Lower leg skin (tissue), 3 donors: Measurements from ENCODE around the gene SSH2.

Experiments
- POLR2A ChIP-seq, 2 donors: fragments of 450-650 bp; IDR thresholded peaks; one replicate each; pipeline ENCODE4 v1.6.1; 2016 to 2017; ENCODE audit warnings: antibody characterized with exemption in 2 of 2, mild to moderate bottlenecking in 1 of 2, moderate library complexity in 1 of 2
- TF ChIP-seq, protein P1 (sequence below), 3 donors: fragments of 450-650 bp; IDR thresholded peaks; one replicate each; pipeline ENCODE4 v1.5.1; 2016; ENCODE audit warnings: antibody characterized with exemption in 3 of 3, mild to moderate bottlenecking in 3 of 3, moderate library complexity in 2 of 3

DNA sequence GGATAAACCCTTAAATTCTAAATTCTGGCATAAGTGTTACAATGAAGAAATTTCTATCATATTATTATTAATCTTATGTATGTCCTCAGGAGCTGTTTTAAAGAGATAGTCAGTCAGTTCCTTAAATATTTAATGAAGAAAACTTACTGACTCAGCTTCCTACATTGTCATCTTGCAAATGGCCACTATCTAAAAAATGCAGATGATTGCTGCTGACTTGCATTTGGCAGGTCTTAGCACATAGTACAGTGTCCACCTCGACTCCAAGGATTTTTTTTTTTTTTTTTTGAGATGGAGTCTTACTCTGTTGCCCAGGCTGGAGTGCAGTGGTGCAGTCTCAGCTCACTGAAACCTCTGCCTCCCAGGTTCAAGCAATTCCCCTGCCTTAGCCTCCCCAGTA lies 252.2 kb downstream of the SSH2 start:
- TF ChIP-seq, protein P1, sequence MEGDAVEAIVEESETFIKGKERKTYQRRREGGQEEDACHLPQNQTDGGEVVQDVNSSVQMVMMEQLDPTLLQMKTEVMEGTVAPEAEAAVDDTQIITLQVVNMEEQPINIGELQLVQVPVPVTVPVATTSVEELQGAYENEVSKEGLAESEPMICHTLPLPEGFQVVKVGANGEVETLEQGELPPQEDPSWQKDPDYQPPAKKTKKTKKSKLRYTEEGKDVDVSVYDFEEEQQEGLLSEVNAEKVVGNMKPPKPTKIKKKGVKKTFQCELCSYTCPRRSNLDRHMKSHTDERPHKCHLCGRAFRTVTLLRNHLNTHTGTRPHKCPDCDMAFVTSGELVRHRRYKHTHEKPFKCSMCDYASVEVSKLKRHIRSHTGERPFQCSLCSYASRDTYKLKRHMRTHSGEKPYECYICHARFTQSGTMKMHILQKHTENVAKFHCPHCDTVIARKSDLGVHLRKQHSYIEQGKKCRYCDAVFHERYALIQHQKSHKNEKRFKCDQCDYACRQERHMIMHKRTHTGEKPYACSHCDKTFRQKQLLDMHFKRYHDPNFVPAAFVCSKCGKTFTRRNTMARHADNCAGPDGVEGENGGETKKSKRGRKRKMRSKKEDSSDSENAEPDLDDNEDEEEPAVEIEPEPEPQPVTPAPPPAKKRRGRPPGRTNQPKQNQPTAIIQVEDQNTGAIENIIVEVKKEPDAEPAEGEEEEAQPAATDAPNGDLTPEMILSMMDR (IDR thresholded peaks at IDR 0.05), result no peak
- TF ChIP-seq POLR2A (IDR thresholded peaks at IDR 0.05), result no peak
